Activated T-helper 17 cell treated with anti-CD3 and anti-CD28 coated beads, Interleukin-2, amount 50 U/mL, for 72 hours (primary cell): Measurements from ENCODE around the gene OR2T2. TPM values are rescaled to one million over a fixed set of nuclear protein-coding genes. Genes with fewer than 3 reads are reported as not detected.
"Not testable (repeated sequence)": the region's sequence is repeated elsewhere in the genome, so short reads cannot be mapped to it uniquely, and the experiment has no call there.

Source experiments
- ATAC-seq: fragments of 150-1000 bp; cut with Tn5 transposase; replicated peaks from 2 replicates; pipeline ENCODE4 v1.10.0; 2021; ENCODE audit warnings: mild to moderate bottlenecking, moderate library complexity
- H3K27ac Mint-ChIP-seq: one replicate; pipeline ENCODE4 v1.8.0; 2022; ENCODE audit warnings: mixed read lengths
- H3K27me3 Mint-ChIP-seq: one replicate; pipeline ENCODE4 v1.8.0; 2022; ENCODE audit warnings: mixed read lengths
- H3K36me3 Mint-ChIP-seq: one replicate; pipeline ENCODE4 v1.8.0; 2022; ENCODE audit warnings: low read depth, mild to moderate bottlenecking, mixed read lengths
- H3K4me1 Mint-ChIP-seq: one replicate; pipeline ENCODE4 v1.8.0; 2022; ENCODE audit warnings: mixed read lengths
- H3K4me3 Mint-ChIP-seq: one replicate; pipeline ENCODE4 v1.8.0; 2022; ENCODE audit warnings: mild to moderate bottlenecking, mixed read lengths
- H3K9me3 Mint-ChIP-seq: one replicate; pipeline ENCODE4 v1.8.0; 2022; ENCODE audit warnings: mixed read lengths
- total RNA-seq, 2 donors: library from RNA; stranded (reverse); gene quantifications; one replicate each; pipeline ENCODE4 v1.2.3, GENCODE V29; 2022

The OR2T2 gene, protein sequence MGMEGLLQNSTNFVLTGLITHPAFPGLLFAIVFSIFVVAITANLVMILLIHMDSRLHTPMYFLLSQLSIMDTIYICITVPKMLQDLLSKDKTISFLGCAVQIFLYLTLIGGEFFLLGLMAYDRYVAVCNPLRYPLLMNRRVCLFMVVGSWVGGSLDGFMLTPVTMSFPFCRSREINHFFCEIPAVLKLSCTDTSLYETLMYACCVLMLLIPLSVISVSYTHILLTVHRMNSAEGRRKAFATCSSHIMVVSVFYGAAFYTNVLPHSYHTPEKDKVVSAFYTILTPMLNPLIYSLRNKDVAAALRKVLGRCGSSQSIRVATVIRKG
- total RNA-seq, result not detected

DNA sequence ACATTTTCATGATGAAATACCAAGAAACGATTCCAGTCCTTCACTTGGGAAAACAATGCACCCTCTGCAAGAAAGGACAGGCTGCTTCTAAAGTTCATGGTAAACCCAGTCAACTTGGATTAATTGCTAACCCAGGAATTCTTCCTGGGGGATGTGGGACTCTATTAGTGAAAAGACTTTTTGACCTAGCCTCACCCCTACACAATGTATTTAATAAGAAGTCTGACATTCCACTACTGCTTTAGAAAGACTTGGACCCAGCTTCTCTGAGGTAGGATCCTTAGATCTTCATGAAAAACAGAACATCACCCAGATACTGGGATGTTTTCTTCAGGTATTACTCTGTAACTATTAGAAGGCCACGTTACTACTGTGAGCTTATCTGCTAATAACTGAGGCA is at the start of gene OR2T2:
Gene OR2T2 (plus strand): TSS at position 239 of the 400 bp plus-strand sequence. CDS start 7,161 bp downstream, outside the sequence.
- not testable (repeated sequence) for ATAC-seq, H3K27ac Mint-ChIP-seq, H3K27me3 Mint-ChIP-seq, H3K9me3 Mint-ChIP-seq, H3K36me3 Mint-ChIP-seq, H3K4me1 Mint-ChIP-seq, H3K4me3 Mint-ChIP-seq

DNA sequence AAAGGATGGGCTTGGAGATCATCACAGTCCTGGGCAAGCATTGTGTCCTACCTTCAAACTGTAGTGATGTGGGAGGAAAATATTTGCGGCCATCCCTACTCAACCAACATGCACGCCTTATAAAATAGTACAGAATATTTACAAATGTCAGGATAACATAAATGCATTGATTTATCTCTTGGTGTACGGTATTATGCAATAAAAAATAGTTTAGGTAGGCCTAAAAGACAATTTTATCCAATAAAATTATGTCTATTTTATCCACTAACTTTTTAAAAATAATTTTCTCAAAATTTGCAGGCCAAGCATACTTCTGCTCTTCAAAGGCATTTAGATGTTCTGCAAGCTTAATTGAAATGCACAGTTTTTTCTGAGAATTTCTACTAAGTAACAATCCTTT is 42.7 kb upstream of the OR2T2 start, which contains the start of gene OR2T1:
Gene OR2T1 (plus strand): TSS at position 301 of the 400 bp plus-strand sequence. CDS start 3,100 bp downstream, outside the sequence.
- H3K9me3 Mint-ChIP-seq, result no peaks in the 10 kb centered on the region
- no peaks in the 10 kb centered on the region for H3K4me1 Mint-ChIP-seq
- no peak for ATAC-seq
- H3K27me3 Mint-ChIP-seq, result no peaks in the 10 kb centered on the region
- no peak within 1 kb of the TSS for H3K27ac Mint-ChIP-seq
- no peak within 1 kb of the TSS for H3K4me3 Mint-ChIP-seq
- H3K36me3 Mint-ChIP-seq, result no peaks in the 10 kb centered on the region

DNA sequence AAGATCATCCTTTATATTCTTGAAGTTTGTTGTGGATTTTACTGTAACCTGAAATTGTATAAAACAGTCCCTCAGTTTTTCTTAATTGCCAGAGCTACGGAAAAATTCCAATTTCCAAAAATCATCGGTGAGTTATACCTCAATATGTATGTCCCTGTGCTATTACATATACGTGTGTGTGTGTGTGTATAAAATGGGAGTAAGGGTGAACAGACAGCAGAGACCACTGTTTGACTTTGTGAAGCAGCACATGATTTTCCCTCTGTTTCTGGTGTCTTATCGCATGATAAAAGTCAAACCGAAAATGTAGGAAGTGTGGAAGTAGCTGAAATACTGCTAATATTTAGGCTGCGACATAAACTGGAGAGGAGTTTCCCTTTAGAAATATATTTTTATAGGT is 41.4 kb upstream of the OR2T2 start:
- ATAC-seq, result no peak
- Mint-ChIP-seq H3K27ac (no peak overlapping the region), H3K4me3 (no peak overlapping the region), H3K36me3 (no peaks in the 10 kb centered on the region), H3K4me1 (no peaks in the 10 kb centered on the region), H3K27me3 (no peaks in the 10 kb centered on the region), H3K9me3 (no peaks in the 10 kb centered on the region)

DNA sequence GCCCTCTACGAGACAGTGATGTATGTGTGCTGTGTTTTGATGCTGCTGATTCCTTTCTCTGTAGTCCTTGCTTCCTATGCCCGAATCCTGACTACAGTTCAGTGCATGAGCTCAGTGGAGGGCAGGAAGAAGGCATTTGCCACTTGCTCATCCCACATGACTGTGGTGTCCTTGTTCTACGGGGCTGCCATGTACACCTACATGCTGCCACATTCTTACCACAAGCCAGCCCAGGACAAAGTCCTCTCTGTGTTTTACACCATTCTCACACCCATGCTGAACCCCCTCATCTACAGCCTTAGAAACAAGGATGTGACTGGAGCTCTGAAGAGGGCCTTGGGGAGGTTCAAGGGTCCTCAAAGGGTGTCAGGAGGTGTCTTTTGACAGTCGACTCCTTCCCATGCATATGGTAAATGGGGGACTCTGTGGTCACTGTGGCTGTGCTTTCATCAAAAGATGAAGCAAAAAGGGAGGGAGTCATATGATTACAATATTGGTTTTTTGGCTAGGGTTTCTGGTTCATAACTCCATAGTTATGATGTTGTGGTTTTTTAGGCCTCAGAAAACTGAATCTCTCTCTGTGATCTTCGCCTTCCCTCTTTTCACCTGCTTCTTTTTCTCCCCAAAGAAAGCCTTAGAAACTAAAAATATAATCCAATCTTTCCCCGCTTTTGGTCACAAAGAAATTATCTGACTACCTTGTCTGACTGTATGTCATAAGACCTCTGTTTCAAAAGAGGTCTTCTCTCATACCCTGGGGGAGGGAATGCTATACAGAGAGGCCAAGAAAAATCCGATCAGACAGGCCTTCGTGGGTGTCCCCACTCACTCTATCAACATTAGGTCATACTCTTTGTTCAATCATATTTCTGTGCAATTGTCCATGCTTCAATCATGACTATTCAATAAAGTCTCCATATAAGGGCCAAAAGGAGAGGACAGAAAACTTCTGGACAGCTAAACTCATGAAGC is 38.4 kb upstream of the OR2T2 start:
- Mint-ChIP-seq H3K9me3 (peaks cover 10% of the 10 kb centered on the region), H3K4me1 (no peaks in the 10 kb centered on the region), H3K27me3 (no peaks in the 10 kb centered on the region), H3K4me3 (no peak overlapping the region), H3K27ac (no peak overlapping the region), H3K36me3 (no peaks in the 10 kb centered on the region)
- no peak for ATAC-seq

DNA sequence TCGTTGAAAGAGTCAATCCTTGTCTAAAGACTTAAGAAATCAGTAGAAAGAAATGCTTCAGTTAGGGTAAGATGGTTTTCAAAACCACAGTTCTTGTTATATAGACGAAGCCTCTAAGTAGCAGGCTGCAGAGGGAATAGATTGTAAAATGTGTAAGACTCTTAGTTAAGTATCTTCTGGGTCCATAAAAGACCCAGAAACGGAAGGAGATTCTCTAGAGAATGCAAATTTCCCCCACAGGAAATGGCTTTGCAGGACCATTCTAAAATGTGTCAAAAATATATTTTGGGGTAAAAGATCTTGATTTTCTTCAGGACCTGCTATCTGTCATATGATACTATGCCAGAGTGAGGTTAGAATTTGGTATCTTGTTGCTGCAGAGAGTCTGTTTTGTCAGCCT is 29.2 kb upstream of the OR2T2 start:
- ATAC-seq, result no peak
- H3K9me3 Mint-ChIP-seq, result no peaks in the 10 kb centered on the region
- H3K27me3 Mint-ChIP-seq, result no peaks in the 10 kb centered on the region
- H3K4me1 Mint-ChIP-seq, result peaks cover 11% of the 10 kb centered on the region
- no peaks in the 10 kb centered on the region for H3K36me3 Mint-ChIP-seq
- no peak overlapping the region for H3K4me3 Mint-ChIP-seq
- H3K27ac Mint-ChIP-seq, result no peak overlapping the region

DNA sequence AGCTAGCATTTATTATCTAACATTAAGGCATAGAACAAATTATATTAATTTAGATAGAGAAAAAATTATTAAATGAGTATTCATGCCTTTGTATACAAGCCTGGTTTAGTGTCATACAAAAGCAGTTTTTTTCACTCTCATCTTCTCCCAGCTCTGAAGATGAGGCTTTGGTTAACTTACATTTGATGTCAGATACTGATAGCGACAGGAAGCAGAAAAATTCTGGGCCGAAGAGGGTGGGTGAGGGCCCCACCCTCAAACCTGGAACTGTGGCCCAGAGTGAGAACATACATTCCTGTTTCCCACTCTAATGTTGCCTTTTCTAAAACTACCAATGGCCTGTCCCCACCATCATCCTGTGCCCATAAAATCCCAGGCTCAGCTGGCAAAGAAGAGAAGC is 27.6 kb upstream of the OR2T2 start:
- no peak overlapping the region for H3K4me3 Mint-ChIP-seq
- no peaks in the 10 kb centered on the region for H3K27me3 Mint-ChIP-seq
- ATAC-seq, result no peak
- H3K9me3 Mint-ChIP-seq, result peaks cover 3% of the 10 kb centered on the region
- peaks cover 11% of the 10 kb centered on the region for H3K4me1 Mint-ChIP-seq
- H3K27ac Mint-ChIP-seq, result no peak overlapping the region
- H3K36me3 Mint-ChIP-seq, result no peaks in the 10 kb centered on the region

DNA sequence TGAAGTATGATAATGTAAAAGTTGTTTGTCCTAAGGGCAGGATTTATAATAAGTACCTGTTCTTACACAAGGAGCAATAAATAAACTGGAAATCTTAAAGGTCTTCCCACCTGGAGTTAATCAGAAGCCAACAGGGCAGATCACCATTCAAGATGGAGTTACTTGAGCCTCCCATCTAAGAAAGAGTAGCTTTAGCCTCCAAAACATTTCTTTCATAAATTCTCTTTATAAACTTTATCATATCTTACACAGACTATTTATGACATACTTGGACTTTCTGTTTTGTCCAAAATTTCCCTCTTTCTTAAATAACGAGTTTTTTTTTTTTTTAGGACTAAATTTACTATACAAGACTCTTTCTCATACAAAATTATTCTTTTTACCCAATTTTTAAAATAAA is 24.1 kb upstream of the OR2T2 start:
- H3K4me3 Mint-ChIP-seq, result no peak overlapping the region
- peaks cover 8% of the 10 kb centered on the region for H3K9me3 Mint-ChIP-seq
- H3K36me3 Mint-ChIP-seq, result no peaks in the 10 kb centered on the region
- H3K4me1 Mint-ChIP-seq, result peaks cover 5% of the 10 kb centered on the region
- no peak overlapping the region for H3K27ac Mint-ChIP-seq
- no peaks in the 10 kb centered on the region for H3K27me3 Mint-ChIP-seq
- ATAC-seq, result no peak

DNA sequence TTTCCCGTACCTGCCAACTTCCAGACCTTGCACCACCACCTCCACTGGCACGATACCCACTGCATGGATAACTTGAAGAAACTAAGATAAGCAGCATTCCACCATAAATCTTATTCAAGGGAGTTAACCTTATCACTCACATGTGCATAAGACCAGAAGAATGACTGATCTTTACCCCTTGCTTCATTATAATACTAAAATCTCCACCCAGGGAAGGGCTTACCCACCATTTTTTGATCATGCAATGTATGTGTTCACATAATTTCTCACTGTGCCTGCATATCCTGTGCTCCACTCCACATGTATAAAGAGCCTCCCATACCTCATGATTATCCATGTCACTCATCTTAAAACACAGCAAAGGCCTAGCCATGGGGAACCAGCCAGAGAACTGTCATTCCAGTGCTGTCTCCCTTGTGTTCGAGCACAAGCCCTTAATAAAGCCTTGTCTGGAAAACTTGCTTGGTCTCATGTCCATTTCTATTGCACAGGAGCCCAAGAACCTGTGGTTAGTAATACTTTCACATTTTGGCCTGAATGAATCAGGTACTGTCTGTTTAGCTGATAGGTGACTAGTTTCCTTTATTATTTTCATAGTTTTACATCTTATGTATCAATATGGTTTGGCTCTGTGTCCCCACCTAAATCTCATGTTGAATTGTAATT is 17.8 kb upstream of the OR2T2 start:
- not testable (repeated sequence) for H3K27ac Mint-ChIP-seq, ATAC-seq, H3K36me3 Mint-ChIP-seq, H3K4me3 Mint-ChIP-seq, H3K9me3 Mint-ChIP-seq, H3K4me1 Mint-ChIP-seq, H3K27me3 Mint-ChIP-seq

DNA sequence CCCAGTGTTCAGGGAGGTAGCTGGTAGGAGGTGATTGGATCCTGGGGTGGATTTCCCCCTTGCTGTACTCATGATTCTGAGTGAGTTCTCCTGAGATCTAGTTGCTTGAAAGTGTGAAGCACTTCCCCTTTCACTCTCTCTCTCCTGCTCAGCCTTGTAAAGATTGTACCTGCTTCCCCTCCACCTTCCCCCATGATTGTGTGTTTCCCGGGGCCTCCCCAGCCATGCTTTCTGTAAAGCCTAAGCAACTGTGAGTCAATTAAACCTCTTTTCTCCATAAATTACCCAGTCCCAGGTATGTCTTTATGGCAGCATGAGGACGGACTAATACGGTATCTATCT is 17.3 kb upstream of the OR2T2 start:
- not testable (repeated sequence) for H3K4me1 Mint-ChIP-seq, H3K36me3 Mint-ChIP-seq, H3K27ac Mint-ChIP-seq, H3K27me3 Mint-ChIP-seq, H3K9me3 Mint-ChIP-seq, ATAC-seq, H3K4me3 Mint-ChIP-seq

DNA sequence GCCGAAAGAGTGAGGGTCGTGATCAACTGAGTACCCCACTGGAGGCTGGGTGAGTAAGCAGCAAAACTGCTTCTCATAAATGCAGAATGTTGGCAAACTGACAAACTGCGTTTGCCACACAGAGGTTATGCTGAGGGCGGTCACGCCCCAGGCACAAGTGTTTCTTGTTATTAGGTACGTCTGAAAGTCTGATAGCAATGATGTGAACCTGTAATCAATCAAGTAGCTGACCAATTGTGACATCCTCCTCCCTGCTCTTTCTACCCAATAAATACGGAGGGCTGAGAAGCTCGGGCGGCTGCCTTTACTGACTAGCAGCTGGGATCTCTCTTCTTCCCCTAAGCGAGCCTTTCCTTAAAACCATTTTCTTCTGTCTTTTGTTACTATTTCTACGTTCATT is 13.8 kb upstream of the OR2T2 start:
- H3K36me3 Mint-ChIP-seq, H3K27me3 Mint-ChIP-seq, H3K4me1 Mint-ChIP-seq, ATAC-seq, H3K9me3 Mint-ChIP-seq, H3K27ac Mint-ChIP-seq, H3K4me3 Mint-ChIP-seq: not testable (repeated sequence)

DNA sequence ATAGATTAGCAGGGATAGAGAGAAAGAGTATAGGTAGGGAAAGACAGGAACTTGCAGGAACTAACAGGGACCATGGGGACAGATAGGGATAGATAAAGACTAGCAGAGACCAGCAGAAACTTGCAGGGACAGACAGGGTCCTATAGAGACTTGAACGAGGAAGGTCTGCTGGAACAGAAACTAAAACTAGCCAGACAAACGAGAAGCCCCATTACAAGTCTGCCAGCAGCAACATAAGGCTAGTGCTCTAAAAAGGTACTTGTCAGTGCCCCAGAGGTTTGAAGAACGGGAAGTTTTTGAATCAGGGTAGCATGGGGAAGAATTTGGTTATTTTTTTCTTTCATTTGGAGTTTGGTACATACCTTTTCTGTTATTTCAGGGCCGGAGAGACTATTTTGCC is 13.2 kb upstream of the OR2T2 start:
- H3K36me3 Mint-ChIP-seq, ATAC-seq, H3K4me1 Mint-ChIP-seq, H3K27ac Mint-ChIP-seq, H3K9me3 Mint-ChIP-seq, H3K27me3 Mint-ChIP-seq, H3K4me3 Mint-ChIP-seq: not testable (repeated sequence)

DNA sequence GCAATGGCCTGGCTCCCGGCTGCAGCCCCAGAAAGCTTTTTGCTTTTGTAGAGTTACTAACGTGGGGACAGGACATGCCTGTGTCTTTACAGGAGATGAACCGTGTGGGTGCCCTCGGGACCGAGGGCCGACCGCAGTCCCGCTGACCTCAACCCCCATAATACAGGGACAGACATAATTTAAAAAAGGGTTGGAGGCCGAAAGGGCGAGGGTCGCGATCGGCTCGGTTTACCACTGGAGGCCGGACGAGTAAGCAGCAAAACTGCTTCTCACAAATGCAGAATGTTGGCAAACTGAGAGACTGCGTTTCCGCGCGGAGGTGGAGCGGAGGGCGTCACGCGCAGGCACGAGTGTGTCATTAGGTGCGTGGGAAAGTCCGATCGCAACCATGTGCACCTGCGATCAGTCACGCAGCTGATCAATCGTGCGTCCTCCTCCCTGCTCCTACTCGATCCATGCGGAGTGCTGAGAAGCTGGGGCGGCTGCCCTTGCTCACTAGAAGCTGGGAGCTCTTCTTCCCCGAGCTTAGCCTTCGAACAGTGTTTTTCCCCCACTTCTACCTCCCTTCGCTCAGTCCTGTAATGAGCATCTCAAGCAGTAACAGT is 11.5 kb upstream of the OR2T2 start:
- H3K36me3 Mint-ChIP-seq, H3K9me3 Mint-ChIP-seq, H3K4me3 Mint-ChIP-seq, H3K4me1 Mint-ChIP-seq, ATAC-seq, H3K27me3 Mint-ChIP-seq, H3K27ac Mint-ChIP-seq: not testable (repeated sequence)

DNA sequence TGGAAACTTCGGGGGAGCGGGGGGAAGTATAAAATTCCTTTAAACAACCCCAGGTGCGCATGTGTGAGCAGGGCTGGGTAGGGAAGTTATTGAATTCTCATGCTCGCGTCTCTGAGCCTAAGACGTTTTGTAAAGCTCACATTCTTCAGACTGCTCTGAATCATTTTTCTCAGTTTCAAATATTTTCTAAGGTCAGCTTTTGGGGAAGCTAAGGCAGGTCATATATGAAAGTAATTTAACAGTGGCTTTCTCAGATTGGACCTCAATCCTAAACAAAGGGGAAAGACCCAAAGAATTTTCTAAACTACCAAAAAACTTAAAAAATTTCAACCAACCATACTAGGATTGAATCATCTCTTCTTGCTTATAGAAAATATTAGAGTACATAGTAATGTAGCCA is 10.5 kb upstream of the OR2T2 start:
- not testable (repeated sequence) for H3K27ac Mint-ChIP-seq, H3K36me3 Mint-ChIP-seq, H3K9me3 Mint-ChIP-seq, H3K27me3 Mint-ChIP-seq, H3K4me3 Mint-ChIP-seq, ATAC-seq, H3K4me1 Mint-ChIP-seq

DNA sequence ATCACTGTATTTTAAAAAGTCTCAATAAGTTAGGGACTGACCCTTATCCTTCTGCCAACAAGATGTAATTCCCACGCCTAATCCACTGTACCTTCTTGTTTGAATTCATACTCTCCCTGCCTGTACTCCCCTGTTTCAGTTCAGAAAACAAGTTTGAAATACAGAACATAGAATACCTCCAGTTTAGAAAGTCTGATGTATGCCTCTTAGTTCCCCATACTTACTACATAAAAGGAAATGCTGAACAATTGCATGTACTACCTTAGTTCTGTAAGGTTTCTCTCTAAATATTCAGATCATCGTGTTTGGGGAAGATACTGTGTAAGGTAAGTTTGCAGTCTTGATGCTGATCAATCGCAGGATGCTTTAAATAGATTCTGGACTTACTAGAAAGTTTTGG is 9.1 kb upstream of the OR2T2 start:
- not testable (repeated sequence) for H3K27ac Mint-ChIP-seq, H3K9me3 Mint-ChIP-seq, ATAC-seq, H3K27me3 Mint-ChIP-seq, H3K4me3 Mint-ChIP-seq, H3K36me3 Mint-ChIP-seq, H3K4me1 Mint-ChIP-seq
